HUES48 (cell line): ENCODE data around the gene GFER.

Experiments
- H3K27ac ChIP-seq: one replicate; pipeline ENCODE4 v1.7.0; 2013; ENCODE audit warnings: low read depth, low read length, inconsistent platforms
- H3K27me3 ChIP-seq: 2 replicates; pipeline ENCODE4 v1.6.1; 2013; ENCODE audit warnings: mild to moderate bottlenecking, low read length; ENCODE audit not compliant: control insufficient read depth, insufficient read depth
- H3K36me3 ChIP-seq: 2 replicates; pipeline ENCODE4 v1.6.1; 2013; ENCODE audit warnings: low read length; ENCODE audit not compliant: control insufficient read depth, insufficient read depth
- H3K4me1 ChIP-seq: 2 replicates; pipeline ENCODE4 v1.6.1; 2013; ENCODE audit warnings: mild to moderate bottlenecking, low read length; ENCODE audit not compliant: control insufficient read depth, insufficient read depth
- H3K4me3 ChIP-seq: 2 replicates; pipeline ENCODE4 v1.5.1; 2013; ENCODE audit warnings: mild to moderate bottlenecking, low read depth, low read length
- H3K9ac ChIP-seq: 2 replicates; pipeline ENCODE4 v1.6.1; 2013; ENCODE audit warnings: mild to moderate bottlenecking, low read depth, low read length, moderate library complexity
- H3K9me3 ChIP-seq: 2 replicates; pipeline ENCODE4 v1.6.1; 2013; ENCODE audit warnings: low read length; ENCODE audit not compliant: control insufficient read depth, insufficient read depth

GFER gene

GRCh38 chr16:2013527-2013926 is 29.5 kb downstream of the GFER start:
- Histone ChIP-seq H3K4me3 (no peak overlapping the region), H3K36me3 (no peaks in the 10 kb centered on the region), H3K9me3 (no peaks in the 10 kb centered on the region), H3K27me3 (peaks cover 5% of the 10 kb centered on the region; the same call in 1 of the 2 replicates), H3K27ac (no peak overlapping the region), H3K4me1 (peaks cover 8% of the 10 kb centered on the region), H3K9ac (no peak overlapping the region)

GRCh38 chr16:2015117-2015946 is 31.3 kb downstream of the GFER start:
- Histone ChIP-seq H3K27me3 (peaks cover 22% of the 10 kb centered on the region), H3K9me3 (no peaks in the 10 kb centered on the region), H3K36me3 (no peaks in the 10 kb centered on the region), H3K4me3 (no peak overlapping the region), H3K9ac (no peak overlapping the region), H3K4me1 (peaks cover 3% of the 10 kb centered on the region), H3K27ac (no peak overlapping the region)

GRCh38 chr16:2015947-2016208 is 31.9 kb downstream of the GFER start:
- no peaks in the 10 kb centered on the region for H3K4me1 ChIP-seq
- H3K27ac ChIP-seq: no peak overlapping the region
- no peak overlapping the region for H3K9ac ChIP-seq
- no peaks in the 10 kb centered on the region for H3K9me3 ChIP-seq
- H3K27me3 ChIP-seq: peaks cover 28% of the 10 kb centered on the region
- H3K36me3 ChIP-seq: no peaks in the 10 kb centered on the region
- no peak overlapping the region for H3K4me3 ChIP-seq

- no peak overlapping the region for H3K4me3 ChIP-seq
- no peaks in the 10 kb centered on the region for H3K36me3 ChIP-seq
- H3K27me3 ChIP-seq: peaks cover 33% of the 10 kb centered on the region
- H3K4me1 ChIP-seq: no peaks in the 10 kb centered on the region
- no peaks in the 10 kb centered on the region for H3K9me3 ChIP-seq
- no peak overlapping the region for H3K9ac ChIP-seq
- no peak overlapping the region for H3K27ac ChIP-seq
Observed at GRCh38 chr16:2016407-2016922, 32.5 kb downstream of the GFER start.

GRCh38 chr16:2019518-2019920 is 35.5 kb downstream of the GFER start, which contains the start of gene NPW:
Gene NPW, plus strand, starts transcription at chr16:2019785.
- Histone ChIP-seq H3K36me3 (no peaks in the 10 kb centered on the region), H3K27me3 (peaks cover 41% of the 10 kb centered on the region), H3K27ac (no peak within 1 kb of the TSS), H3K4me1 (no peaks in the 10 kb centered on the region), H3K4me3 (peak within 1 kb of the TSS; percentile 51), H3K9me3 (no peaks in the 10 kb centered on the region), H3K9ac (no peak within 1 kb of the TSS; the same call in 1 of the 2 replicates)

- Histone ChIP-seq H3K27ac (no peak overlapping the region), H3K9ac (no peak overlapping the region; the same call in 1 of the 2 replicates), H3K36me3 (no peaks in the 10 kb centered on the region), H3K27me3 (peaks cover 41% of the 10 kb centered on the region), H3K9me3 (no peaks in the 10 kb centered on the region), H3K4me3 (peak overlapping the region; percentile 51), H3K4me1 (no peaks in the 10 kb centered on the region)
Observed at GRCh38 chr16:2019921-2020831, 36.2 kb downstream of the GFER start.

- no peaks in the 10 kb centered on the region for H3K36me3 ChIP-seq
- H3K27ac ChIP-seq: peak overlapping the region; percentile 14
- H3K9ac ChIP-seq: no peak overlapping the region
- H3K27me3 ChIP-seq: peaks cover 61% of the 10 kb centered on the region
- H3K9me3 ChIP-seq: no peaks in the 10 kb centered on the region
- no peaks in the 10 kb centered on the region for H3K4me1 ChIP-seq
- H3K4me3 ChIP-seq: peak overlapping the region; percentile 59
Observed at GRCh38 chr16:2022723-2023091, 38.7 kb downstream of the GFER start.

- Histone ChIP-seq H3K9ac (no peak overlapping the region), H3K4me1 (no peaks in the 10 kb centered on the region), H3K27ac (peak overlapping the region; percentile 14), H3K36me3 (no peaks in the 10 kb centered on the region), H3K4me3 (peak overlapping the region; percentile 60), H3K9me3 (no peaks in the 10 kb centered on the region), H3K27me3 (peaks cover 63% of the 10 kb centered on the region)
Observed at GRCh38 chr16:2023092-2024031, 39.4 kb downstream of the GFER start.

GRCh38 chr16:2024032-2024420 is 40.0 kb downstream of the GFER start:
- H3K9me3 ChIP-seq: no peaks in the 10 kb centered on the region
- no peak overlapping the region for H3K27ac ChIP-seq
- no peaks in the 10 kb centered on the region for H3K36me3 ChIP-seq
- no peak overlapping the region for H3K9ac ChIP-seq
- H3K4me1 ChIP-seq: no peaks in the 10 kb centered on the region
- peaks cover 59% of the 10 kb centered on the region for H3K27me3 ChIP-seq
- H3K4me3 ChIP-seq: no peak overlapping the region

- no peaks in the 10 kb centered on the region for H3K4me1 ChIP-seq
- H3K27ac ChIP-seq: no peak overlapping the region
Observed at GRCh38 chr16:2025251-2025650, 41.3 kb downstream of the GFER start.

More at GRCh38 chr16:2025251-2025650, 41.3 kb downstream of the GFER start:
- peaks cover 47% of the 10 kb centered on the region for H3K27me3 ChIP-seq
- H3K9ac ChIP-seq: no peak overlapping the region
- no peaks in the 10 kb centered on the region for H3K9me3 ChIP-seq
- no peak overlapping the region for H3K4me3 ChIP-seq
- H3K36me3 ChIP-seq: no peaks in the 10 kb centered on the region
